ENCODE measurements around the gene ILDR2.

The ILDR2 gene

GRCh38 chr1:166980818-166981217 is 5.5 kb upstream of the ILDR2 start:
- H3K27ac ChIP-seq (replicated peaks): no peak overlapping the region
- no peaks in the 10 kb centered on the region for H3K27me3 ChIP-seq (ENCODE audit: insufficient read depth, poor library complexity, severe bottlenecking)
- no peak for TF ChIP-seq POLR2AphosphoS5 (IDR thresholded peaks at IDR 0.05; ENCODE audit: low read depth)
- TF ChIP-seq, protein P1, sequence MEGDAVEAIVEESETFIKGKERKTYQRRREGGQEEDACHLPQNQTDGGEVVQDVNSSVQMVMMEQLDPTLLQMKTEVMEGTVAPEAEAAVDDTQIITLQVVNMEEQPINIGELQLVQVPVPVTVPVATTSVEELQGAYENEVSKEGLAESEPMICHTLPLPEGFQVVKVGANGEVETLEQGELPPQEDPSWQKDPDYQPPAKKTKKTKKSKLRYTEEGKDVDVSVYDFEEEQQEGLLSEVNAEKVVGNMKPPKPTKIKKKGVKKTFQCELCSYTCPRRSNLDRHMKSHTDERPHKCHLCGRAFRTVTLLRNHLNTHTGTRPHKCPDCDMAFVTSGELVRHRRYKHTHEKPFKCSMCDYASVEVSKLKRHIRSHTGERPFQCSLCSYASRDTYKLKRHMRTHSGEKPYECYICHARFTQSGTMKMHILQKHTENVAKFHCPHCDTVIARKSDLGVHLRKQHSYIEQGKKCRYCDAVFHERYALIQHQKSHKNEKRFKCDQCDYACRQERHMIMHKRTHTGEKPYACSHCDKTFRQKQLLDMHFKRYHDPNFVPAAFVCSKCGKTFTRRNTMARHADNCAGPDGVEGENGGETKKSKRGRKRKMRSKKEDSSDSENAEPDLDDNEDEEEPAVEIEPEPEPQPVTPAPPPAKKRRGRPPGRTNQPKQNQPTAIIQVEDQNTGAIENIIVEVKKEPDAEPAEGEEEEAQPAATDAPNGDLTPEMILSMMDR (IDR thresholded peaks at IDR 0.05; ENCODE audit: insufficient read depth, low read length): no peak
- no peak overlapping the region for H3K4me3 ChIP-seq (replicated peaks; ENCODE audit: insufficient read depth, low read length)
- no peak for DNase-seq (ENCODE audit: low read depth in 1 of 2, low spot score in 1 of 2)

- TF ChIP-seq SPI1 (IDR thresholded peaks at IDR 0.05; ENCODE audit: borderline replicate concordance, low read depth) (no peak), GABPA (IDR thresholded peaks at IDR 0.05; ENCODE audit: low read depth) (no peak), POLR2AphosphoS5 (IDR thresholded peaks at IDR 0.05; ENCODE audit: low read depth) (no peak)
- TF ChIP-seq, protein P2, sequence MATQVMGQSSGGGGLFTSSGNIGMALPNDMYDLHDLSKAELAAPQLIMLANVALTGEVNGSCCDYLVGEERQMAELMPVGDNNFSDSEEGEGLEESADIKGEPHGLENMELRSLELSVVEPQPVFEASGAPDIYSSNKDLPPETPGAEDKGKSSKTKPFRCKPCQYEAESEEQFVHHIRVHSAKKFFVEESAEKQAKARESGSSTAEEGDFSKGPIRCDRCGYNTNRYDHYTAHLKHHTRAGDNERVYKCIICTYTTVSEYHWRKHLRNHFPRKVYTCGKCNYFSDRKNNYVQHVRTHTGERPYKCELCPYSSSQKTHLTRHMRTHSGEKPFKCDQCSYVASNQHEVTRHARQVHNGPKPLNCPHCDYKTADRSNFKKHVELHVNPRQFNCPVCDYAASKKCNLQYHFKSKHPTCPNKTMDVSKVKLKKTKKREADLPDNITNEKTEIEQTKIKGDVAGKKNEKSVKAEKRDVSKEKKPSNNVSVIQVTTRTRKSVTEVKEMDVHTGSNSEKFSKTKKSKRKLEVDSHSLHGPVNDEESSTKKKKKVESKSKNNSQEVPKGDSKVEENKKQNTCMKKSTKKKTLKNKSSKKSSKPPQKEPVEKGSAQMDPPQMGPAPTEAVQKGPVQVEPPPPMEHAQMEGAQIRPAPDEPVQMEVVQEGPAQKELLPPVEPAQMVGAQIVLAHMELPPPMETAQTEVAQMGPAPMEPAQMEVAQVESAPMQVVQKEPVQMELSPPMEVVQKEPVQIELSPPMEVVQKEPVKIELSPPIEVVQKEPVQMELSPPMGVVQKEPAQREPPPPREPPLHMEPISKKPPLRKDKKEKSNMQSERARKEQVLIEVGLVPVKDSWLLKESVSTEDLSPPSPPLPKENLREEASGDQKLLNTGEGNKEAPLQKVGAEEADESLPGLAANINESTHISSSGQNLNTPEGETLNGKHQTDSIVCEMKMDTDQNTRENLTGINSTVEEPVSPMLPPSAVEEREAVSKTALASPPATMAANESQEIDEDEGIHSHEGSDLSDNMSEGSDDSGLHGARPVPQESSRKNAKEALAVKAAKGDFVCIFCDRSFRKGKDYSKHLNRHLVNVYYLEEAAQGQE (IDR thresholded peaks at IDR 0.05; ENCODE audit: insufficient replicate concordance, low read depth): no peak
- TF ChIP-seq, protein P1 (IDR thresholded peaks at IDR 0.05; ENCODE audit: insufficient read depth, low read length): no peak
- no peak for DNase-seq (ENCODE audit: low read depth in 1 of 2, low spot score in 1 of 2)
- no peak overlapping the region for H3K4me3 ChIP-seq (replicated peaks; ENCODE audit: insufficient read depth, low read length)
- H3K27me3 ChIP-seq (ENCODE audit: insufficient read depth, poor library complexity, severe bottlenecking): no peaks in the 10 kb centered on the region
- H3K27ac ChIP-seq (replicated peaks): no peak overlapping the region
Observed at GRCh38 chr1:166980383-166980782, 5.0 kb upstream of the ILDR2 start.

GRCh38 chr1:166978821-166979220 is 3.5 kb upstream of the ILDR2 start:
- Histone ChIP-seq H3K4me3 (replicated peaks; ENCODE audit: insufficient read depth, low read length) (no peak overlapping the region), H3K27me3 (ENCODE audit: insufficient read depth, poor library complexity, severe bottlenecking) (no peaks in the 10 kb centered on the region), H3K27ac (replicated peaks) (no peak overlapping the region)
- DNase-seq (ENCODE audit: low read depth in 1 of 2, low spot score in 1 of 2): no peak
- TF ChIP-seq POLR2AphosphoS5 (IDR thresholded peaks at IDR 0.05; ENCODE audit: low read depth) (no peak), SPI1 (IDR thresholded peaks at IDR 0.05; ENCODE audit: borderline replicate concordance, low read depth) (peak; percentile 37; the same call in 1 of the 2 replicates), GABPA (IDR thresholded peaks at IDR 0.05; ENCODE audit: low read depth) (no peak)
- TF ChIP-seq, protein P2 (IDR thresholded peaks at IDR 0.05; ENCODE audit: insufficient replicate concordance, low read depth): no peak

DNA sequence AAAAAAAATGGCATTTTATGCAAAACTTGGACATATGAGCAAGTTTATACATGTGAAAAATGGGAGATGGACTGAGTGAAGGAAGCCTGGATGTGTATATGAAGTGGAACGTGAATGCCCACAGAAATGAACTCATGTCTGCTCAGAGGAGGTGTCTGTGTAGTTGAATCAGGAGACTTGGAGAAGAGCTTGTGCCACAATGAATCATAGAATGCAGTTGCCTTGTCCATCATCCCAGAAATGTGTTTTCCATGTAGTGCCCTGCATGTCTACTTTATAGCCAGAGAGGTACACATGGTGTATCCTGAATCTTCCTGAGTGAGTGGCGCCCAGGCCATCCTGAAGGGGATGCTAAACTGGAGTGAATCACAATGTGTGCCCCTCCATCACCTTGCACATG is 2.6 kb upstream of the ILDR2 start:
- TF ChIP-seq SPI1 (IDR thresholded peaks at IDR 0.05; ENCODE audit: borderline replicate concordance, low read depth) (no peak), POLR2AphosphoS5 (IDR thresholded peaks at IDR 0.05; ENCODE audit: low read depth) (no peak), GABPA (IDR thresholded peaks at IDR 0.05; ENCODE audit: low read depth) (no peak)
- TF ChIP-seq, protein P2 (IDR thresholded peaks at IDR 0.05; ENCODE audit: insufficient replicate concordance, low read depth): no peak
- TF ChIP-seq, protein P1 (IDR thresholded peaks at IDR 0.05; ENCODE audit: insufficient read depth, low read length): no peak
- DNase-seq (ENCODE audit: low read depth in 1 of 2, low spot score in 1 of 2): no peak
- no peak overlapping the region for H3K4me3 ChIP-seq (replicated peaks; ENCODE audit: insufficient read depth, low read length)
- H3K27ac ChIP-seq (replicated peaks): no peak overlapping the region
- H3K27me3 ChIP-seq (ENCODE audit: insufficient read depth, poor library complexity, severe bottlenecking): no peaks in the 10 kb centered on the region
